KMS-11 (cell line): ENCODE data around the gene KCTD16.

ENCODE experiments used
- H2AFZ ChIP-seq: fragments of 200-600 bp; sonication (generic); 2 replicates; pipeline ENCODE4 v1.6.1; 2016; ENCODE audit warnings: antibody characterized with exemption, mixed run types, low read depth
- H3K27ac ChIP-seq: fragments of 200-600 bp; sonication (generic); 2 replicates; pipeline ENCODE4 v1.6.1; 2016; ENCODE audit warnings: mild to moderate bottlenecking, mixed run types
- H3K27me3 ChIP-seq: fragments of 200-600 bp; sonication (generic); 2 replicates; pipeline ENCODE4 v1.6.1; 2017; ENCODE audit warnings: mild to moderate bottlenecking, low read depth, mixed run types, moderate library complexity; ENCODE audit not compliant: insufficient read depth
- H3K36me3 ChIP-seq: fragments of 200-600 bp; sonication (generic); 2 replicates; pipeline ENCODE4 v1.6.1; 2017; ENCODE audit warnings: mild to moderate bottlenecking, mixed run types; ENCODE audit not compliant: insufficient read depth
- H3K4me1 ChIP-seq: fragments of 200-600 bp; sonication (generic); 2 replicates; pipeline ENCODE4 v1.6.1; 2016; ENCODE audit warnings: mild to moderate bottlenecking, low read depth, mixed run types; ENCODE audit not compliant: poor library complexity, severe bottlenecking
- H3K4me2 ChIP-seq: fragments of 200-600 bp; sonication (generic); 2 replicates; pipeline ENCODE4 v1.7.0; 2016; ENCODE audit warnings: mild to moderate bottlenecking, mixed run types
- H3K4me3 ChIP-seq: fragments of 200-600 bp; sonication (generic); IDR thresholded peaks from 2 replicates; pipeline ENCODE4 v1.6.1; 2017; ENCODE audit warnings: low read depth, low read length, mixed read lengths; ENCODE audit not compliant: insufficient read depth
- H3K79me2 ChIP-seq: fragments of 200-600 bp; sonication (generic); 2 replicates; pipeline ENCODE4 v1.6.1; 2016; ENCODE audit warnings: low read depth, mixed run types; ENCODE audit not compliant: insufficient read depth
- H3K9ac ChIP-seq: fragments of 200-600 bp; sonication (generic); 2 replicates; pipeline ENCODE4 v1.6.1; 2016; ENCODE audit warnings: mild to moderate bottlenecking, mixed run types
- H4K20me1 ChIP-seq: fragments of 200-600 bp; sonication (generic); 2 replicates; pipeline ENCODE4 v1.6.1; 2016; ENCODE audit warnings: mild to moderate bottlenecking, mixed run types; ENCODE audit not compliant: insufficient read depth
- CTCF ChIP-seq: fragments of 200-600 bp; sonication (generic); conservative IDR thresholded peaks from 2 replicates; pipeline ENCODE4 v1.6.1; 2017; ENCODE audit warnings: low read depth, mild to moderate bottlenecking, antibody characterized with exemption, low read length, moderate library complexity, mixed read lengths

KCTD16 gene

GRCh38 chr5:144325532-144325931 lies 154.9 kb downstream of the KCTD16 start:
- Histone ChIP-seq H3K36me3 (no peaks in the 10 kb centered on the region), H4K20me1 (no peaks in the 10 kb centered on the region), H3K4me3 (no peak overlapping the region), H3K27ac (no peak overlapping the region), H3K9ac (no peak overlapping the region), H3K4me2 (no peak overlapping the region), H2AFZ (no peak overlapping the region), H3K27me3 (no peaks in the 10 kb centered on the region), H3K4me1 (no peaks in the 10 kb centered on the region), H3K79me2 (no peaks in the 10 kb centered on the region)
- no peak for TF ChIP-seq CTCF

- H3K4me2 ChIP-seq: no peak overlapping the region
- H3K27me3 ChIP-seq: no peaks in the 10 kb centered on the region
- no peaks in the 10 kb centered on the region for H4K20me1 ChIP-seq
- no peak overlapping the region for H3K4me3 ChIP-seq
- no peak overlapping the region for H3K9ac ChIP-seq
- no peaks in the 10 kb centered on the region for H3K36me3 ChIP-seq
- no peak overlapping the region for H2AFZ ChIP-seq
- H3K4me1 ChIP-seq: peaks cover 15% of the 10 kb centered on the region
- H3K79me2 ChIP-seq: no peaks in the 10 kb centered on the region
- no peak for TF ChIP-seq CTCF
- no peak overlapping the region for H3K27ac ChIP-seq
Observed at GRCh38 chr5:144328494-144328893, 157.8 kb downstream of the KCTD16 start.

GRCh38 chr5:144328980-144329379 lies 158.3 kb downstream of the KCTD16 start:
- Histone ChIP-seq H3K27ac (no peak overlapping the region), H3K4me3 (no peak overlapping the region), H3K36me3 (no peaks in the 10 kb centered on the region), H2AFZ (no peak overlapping the region), H3K9ac (no peak overlapping the region), H3K4me2 (no peak overlapping the region), H3K79me2 (no peaks in the 10 kb centered on the region), H3K4me1 (peaks cover 20% of the 10 kb centered on the region), H3K27me3 (no peaks in the 10 kb centered on the region), H4K20me1 (no peaks in the 10 kb centered on the region)
- no peak for TF ChIP-seq CTCF

- Histone ChIP-seq H3K36me3 (no peaks in the 10 kb centered on the region), H4K20me1 (no peaks in the 10 kb centered on the region), H3K9ac (no peak overlapping the region), H3K4me2 (no peak overlapping the region), H2AFZ (no peak overlapping the region), H3K27me3 (no peaks in the 10 kb centered on the region), H3K4me1 (peaks cover 27% of the 10 kb centered on the region), H3K79me2 (no peaks in the 10 kb centered on the region), H3K27ac (no peak overlapping the region), H3K4me3 (no peak overlapping the region)
- no peak for TF ChIP-seq CTCF
Observed at GRCh38 chr5:144329681-144330080, 159.0 kb downstream of the KCTD16 start.
